SW480 (cell line): Measurements from ENCODE around the gene UFC1.

Source experiments
- DNase-seq: peaks from one replicate; pipeline ENCODE4 v3.0.0-alpha.2; 2016; ENCODE audit warnings: low spot score

UFC1 gene

DNA sequence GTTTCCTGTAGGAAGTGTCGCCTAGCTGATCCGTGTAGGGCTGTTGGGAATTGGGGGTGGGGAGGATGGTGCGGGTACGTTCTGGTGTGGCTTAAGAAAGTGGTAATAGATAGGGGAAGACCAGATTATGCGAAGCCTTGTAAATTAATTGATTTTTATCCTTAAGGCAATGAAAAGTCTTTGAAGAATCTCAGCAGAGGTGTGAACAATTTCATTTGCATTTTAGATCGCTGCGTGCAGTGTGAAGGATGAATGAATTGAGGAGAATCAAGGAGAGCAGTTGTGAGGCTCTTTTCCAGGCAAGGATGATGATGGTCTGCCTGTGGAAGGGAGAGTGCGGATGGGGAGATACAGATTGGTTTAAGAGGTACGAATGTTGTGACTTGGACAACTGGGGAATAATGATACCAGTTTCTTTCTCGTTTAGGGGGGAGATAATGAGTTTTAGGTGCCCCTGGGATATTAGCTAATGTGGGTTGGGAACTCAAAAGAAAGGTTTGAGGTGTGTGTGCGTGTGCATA is 20.5 kb upstream of the UFC1 start:
- DNase-seq = peak; percentile 36

DNA sequence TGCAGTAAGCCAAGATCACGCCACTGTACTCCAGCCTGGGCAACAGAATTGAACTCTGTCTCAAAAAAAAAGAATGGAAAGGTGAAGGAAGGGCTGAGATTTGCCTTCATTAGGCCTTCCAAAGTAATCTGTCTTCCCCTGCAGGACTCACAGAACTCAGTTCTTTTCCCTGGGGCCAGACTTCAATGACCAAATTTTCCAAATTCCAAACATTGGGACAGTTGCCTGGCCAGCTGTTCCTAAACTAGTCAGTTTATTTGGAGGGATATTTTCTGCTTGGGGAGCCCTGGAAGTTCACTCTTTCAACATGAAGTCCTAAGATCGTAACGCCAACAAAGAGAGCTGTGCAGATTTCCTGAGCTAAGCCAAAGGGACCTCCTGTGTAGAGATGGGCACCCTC is 15.9 kb upstream of the UFC1 start:
- DNase-seq = no peak

DNA sequence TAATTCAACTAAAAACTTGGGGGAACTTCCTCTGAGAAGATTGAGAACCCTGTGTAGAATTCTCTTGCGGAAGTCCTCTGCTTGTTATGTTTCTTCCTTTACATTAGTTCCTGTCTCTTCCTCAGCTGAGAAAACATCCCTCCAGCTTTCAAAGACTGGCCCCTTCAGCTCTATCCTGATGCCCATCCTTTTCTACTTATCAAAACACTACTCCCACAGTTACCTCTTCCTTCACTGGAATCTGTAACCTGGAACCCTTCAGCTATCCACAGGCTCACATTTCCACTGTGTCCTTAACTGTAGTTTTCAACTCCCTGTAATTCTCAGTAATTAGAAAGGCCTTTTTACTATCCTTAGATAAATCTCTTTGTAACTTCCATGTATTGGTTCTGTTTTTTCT is 15.3 kb upstream of the UFC1 start:
- DNase-seq = no peak

DNA sequence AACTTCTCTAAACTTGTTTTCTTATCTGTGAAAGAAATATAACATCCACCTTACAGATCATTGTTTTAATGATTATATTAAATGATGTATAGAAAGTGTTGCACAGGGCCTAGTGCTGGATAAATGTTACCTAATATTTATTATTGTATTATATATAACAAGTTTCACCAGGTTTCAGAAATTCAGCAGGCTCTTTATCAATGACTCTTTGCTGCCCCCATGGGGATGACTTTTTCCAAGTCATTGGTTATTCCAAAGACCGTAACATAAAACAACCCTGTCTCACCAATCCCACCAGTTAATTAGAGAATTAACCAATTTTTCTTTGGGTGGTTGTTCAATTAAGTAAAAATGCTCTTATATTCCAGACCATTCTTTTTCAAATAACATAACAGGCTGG is 14.0 kb upstream of the UFC1 start:
- DNase-seq = peak; percentile 32

DNA sequence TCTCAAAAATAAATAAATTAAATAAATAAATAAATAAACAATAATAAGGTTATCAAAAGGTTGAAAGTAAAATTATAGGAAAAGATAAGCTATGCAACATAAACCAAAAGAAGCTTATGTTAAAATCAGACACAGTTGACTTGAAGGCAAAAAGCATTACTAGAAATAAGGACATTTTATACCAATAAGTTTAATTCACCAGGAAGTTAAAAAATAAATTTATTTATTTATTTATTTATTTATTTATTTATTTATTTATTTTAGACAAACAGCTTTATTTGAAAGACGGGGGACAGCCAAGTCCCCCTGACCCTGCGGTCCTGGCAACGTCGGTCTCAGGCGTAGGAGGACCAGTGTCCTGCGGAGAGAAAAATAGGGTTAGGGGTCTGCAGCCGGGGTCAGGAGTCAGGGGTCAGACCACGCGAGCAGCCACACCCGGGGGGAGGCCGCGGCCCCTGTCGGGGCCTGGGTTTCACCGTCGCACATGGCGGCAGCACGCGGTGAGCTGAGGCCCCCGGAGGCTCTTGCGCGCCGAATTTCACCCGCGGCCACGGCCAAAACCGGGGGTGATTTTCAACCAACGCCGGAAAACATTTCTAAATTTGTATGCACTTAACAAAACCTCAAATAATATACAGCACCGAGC is 12.9 kb upstream of the UFC1 start:
- no peak for DNase-seq

DNA sequence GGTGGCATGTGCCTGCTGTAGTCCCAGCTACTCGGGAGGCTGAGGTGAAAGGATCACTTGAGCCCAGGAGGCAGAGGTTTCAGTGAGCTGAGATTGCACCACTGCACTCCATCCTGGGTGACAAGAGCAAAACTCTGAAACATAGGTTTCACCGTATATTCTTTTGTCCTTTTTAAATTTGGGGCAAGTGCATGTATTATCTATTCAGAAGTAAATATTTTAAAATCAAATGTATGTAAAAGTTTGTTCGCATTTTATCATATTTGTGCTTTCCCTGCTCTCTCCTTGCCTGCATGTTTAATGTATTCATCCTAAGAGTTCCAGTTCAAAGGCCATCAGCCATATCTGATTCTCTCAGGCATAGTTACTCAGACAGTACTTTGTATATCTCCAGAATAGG is 7.9 kb upstream of the UFC1 start:
- no peak for DNase-seq

DNA sequence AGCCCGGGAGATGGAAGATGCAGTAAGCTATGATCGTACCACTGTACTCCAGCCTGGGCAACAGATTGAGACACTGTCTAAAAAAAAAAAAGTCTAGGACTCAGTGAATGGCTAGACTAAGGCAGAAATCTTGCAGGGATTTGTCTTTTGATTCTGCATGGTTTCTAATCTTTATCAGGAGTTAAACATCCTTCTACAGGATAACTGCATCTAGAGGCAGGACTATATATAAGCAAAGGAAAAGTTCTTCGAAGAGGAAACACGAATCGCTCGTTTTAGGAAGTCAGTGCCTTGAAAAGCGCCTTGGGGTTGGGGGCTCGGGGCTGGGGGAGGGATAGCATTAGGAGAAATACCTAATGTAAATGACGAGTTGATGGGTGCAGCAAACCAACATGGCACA is 602 bp upstream of the UFC1 start:
- no peak for DNase-seq

DNA sequence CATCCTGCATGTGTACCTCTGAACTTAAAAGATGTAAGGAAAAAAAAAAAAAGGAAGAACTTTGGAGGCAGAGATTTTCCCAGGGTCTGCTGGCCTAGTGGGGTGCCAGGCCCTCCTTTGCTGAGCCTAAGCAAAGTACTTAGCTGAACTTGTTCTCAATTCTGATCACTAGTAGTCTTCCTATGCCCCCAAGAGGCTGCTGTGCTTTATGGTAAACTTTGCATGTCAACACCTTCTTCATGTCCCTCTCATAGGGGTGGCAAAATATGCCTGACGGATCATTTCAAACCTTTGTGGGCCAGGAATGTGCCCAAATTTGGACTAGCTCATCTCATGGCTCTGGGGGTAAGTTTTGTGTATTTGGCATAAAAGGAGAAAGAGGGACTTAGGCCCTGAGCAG is 4.1 kb downstream of the UFC1 start:
- DNase-seq = no peak

DNA sequence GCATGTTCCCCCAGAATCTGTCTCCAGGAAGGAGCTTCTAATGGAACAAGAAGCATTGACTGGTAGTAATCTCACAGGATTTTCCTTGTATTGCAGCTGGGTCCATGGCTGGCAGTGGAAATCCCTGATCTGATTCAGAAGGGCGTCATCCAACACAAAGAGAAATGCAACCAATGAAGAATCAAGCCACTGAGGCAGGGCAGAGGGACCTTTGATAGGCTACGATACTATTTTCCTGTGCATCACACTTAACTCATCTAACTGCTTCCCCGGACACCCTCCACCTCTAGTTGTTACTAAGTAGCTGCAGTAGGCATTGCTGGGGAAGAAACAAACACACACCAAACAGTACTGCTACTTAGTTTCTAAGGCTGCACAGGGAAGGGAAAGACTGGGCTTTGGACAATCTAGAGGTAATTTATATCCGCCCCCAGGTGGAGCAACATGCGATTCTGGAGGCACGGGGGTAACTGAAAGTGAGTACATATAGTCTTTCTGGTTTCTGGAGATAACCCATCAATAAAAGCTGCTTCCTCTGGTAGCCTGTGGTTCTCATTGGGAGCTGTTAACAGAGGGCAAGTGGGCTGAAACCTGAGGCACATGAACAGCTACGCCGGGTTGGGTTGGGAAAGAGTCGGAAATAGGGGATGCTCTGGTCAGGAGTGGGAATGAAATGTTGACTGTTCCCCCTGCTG is 4.7 kb downstream of the UFC1 start:
- DNase-seq = no peak

DNA sequence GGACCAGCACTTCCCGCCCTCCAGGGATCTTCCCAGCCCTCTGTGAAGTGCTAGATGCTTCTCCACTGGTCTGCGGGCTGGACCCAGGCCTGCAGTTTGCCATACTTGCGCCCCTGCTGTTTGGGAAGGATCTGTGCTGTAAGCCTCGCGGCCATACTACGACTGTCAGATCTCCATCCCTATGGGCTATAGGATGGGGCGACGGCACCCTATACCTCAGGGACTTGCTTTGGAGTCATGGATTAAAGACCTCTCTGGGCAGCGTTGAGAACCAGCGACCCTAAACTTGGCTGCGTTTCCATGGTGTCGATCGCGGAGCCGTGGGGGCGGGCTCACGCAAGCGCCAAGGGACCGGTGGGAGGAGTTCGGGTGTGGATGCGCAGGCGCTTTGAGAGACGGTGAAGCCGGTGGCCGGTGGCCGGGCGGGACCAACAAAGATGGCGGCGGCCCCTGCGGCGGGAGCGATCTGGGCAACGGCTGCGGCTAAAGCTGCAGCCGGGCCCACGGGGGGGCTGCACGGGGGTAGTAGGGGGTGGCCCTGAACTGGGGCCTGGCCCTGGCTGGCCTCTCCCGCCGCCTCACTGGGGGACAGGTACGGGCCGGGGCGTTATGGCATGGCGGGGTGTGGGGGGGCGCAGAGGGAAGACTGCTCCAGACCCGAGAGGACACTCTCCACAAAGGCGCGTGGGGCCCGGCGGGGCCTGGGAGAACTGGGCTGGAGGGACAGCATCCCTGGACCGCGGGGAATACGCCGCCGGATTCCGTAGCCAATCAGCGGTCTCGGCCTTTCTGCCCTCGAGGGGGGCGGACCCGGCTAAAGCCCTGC is 5.5 kb downstream of the UFC1 start, which contains the start of gene USP21:
Gene USP21, plus strand, starts transcription at position 414 of the 826 bp plus-strand sequence. CDS start 1,141 bp downstream, outside the sequence.
- DNase-seq = peak; percentile 84

DNA sequence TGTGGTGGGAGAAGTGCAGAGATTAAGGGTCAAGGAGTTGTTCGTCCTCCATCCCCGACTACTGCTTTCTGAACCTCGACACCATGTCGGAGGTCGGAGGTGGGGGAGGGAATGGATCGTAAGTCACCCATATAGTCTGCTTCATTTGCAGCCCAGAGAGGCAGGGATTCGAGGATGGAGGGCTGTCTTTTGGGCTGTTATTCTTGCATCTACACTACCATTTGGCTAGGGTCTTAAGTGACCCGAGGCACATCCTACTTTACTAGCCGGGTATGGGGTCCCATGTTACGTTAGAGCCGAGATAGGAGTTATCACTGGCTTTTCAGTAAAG is 6.1 kb downstream of the UFC1 start:
- DNase-seq = no peak

DNA sequence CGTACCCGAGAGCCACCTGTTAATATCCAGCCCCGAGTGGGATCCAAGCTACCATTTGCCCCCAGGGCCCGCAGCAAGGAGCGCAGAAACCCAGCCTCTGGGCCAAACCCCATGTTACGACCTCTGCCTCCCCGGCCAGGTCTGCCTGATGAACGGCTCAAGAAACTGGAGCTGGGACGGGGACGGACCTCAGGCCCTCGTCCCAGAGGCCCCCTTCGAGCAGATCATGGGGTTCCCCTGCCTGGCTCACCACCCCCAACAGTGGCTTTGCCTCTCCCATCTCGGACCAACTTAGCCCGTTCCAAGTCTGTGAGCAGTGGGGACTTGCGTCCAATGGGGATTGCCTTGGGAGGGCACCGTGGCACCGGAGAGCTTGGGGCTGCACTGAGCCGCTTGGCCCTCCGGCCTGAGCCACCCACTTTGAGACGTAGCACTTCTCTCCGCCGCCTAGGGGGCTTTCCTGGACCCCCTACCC is 6.9 kb downstream of the UFC1 start:
- no peak for DNase-seq

DNA sequence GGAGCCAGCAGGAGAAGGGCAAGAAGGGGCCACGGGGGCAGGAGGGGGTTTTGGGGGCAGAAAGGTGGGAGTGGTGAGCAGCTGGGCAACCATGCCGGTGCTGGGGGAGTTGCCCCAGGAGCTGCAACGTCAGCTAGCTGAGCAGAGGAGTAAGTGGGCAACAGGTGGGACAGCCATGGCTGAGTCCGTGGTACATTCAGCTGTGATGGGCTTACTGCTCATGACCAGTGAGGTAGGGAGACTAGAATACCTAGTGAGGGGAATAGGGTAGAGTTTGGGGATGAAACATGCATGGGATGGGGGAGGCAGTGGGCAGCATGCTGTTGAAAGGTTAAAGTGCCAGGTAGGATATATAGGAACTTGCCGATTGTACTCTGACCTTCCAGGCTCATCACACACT is 7.9 kb downstream of the UFC1 start:
- DNase-seq = no peak

DNA sequence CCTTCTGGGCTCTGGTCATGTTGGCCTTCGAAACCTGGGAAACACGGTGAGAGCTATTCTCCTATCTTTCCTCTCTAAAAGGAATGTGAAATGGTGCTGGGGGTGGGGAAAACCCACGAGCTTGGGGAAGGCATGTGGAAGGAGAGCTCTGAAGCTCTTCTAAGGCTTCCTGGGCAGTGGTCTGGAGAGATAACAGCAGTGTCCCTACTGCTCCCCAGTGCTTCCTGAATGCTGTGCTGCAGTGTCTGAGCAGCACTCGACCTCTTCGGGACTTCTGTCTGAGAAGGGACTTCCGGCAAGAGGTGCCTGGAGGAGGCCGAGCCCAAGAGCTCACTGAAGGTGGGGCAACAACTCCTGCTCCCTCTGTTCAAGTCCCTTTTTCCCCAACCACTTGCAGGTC is 8.3 kb downstream of the UFC1 start:
- no peak for DNase-seq

DNA sequence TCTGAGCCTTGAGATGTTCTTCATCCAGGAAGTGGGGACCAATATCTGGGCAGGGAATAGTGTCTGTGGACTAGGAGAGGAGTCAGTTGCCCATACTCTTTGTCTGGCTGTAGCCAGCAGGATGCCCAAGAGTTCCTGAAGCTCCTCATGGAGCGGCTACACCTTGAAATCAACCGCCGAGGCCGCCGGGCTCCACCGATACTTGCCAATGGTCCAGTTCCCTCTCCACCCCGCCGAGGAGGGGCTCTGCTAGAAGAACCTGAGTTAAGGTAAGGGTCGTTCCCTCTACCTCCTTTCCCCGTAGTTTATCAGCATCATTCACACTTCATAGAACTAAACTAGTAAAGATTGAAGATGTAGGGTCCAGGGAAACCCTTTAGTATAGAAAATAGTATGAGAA is 9.0 kb downstream of the UFC1 start:
- DNase-seq = no peak

DNA sequence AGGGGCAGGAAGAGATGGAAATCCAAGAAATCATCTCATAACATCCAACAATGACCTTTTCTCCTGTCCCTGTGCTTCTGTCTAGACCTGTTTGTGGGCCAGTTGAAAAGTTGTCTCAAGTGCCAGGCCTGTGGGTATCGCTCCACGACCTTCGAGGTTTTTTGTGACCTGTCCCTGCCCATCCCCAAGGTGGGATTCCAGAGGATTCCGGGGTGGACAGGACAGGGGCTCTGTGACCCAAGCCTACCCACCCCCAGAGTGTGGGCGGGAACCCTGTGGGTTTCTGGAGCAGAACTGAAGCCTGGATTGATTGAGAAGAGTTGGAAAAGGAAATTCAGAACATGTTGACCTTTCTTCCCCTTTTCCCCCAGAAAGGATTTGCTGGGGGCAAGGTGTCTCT is 10.0 kb downstream of the UFC1 start:
- no peak for DNase-seq

DNA sequence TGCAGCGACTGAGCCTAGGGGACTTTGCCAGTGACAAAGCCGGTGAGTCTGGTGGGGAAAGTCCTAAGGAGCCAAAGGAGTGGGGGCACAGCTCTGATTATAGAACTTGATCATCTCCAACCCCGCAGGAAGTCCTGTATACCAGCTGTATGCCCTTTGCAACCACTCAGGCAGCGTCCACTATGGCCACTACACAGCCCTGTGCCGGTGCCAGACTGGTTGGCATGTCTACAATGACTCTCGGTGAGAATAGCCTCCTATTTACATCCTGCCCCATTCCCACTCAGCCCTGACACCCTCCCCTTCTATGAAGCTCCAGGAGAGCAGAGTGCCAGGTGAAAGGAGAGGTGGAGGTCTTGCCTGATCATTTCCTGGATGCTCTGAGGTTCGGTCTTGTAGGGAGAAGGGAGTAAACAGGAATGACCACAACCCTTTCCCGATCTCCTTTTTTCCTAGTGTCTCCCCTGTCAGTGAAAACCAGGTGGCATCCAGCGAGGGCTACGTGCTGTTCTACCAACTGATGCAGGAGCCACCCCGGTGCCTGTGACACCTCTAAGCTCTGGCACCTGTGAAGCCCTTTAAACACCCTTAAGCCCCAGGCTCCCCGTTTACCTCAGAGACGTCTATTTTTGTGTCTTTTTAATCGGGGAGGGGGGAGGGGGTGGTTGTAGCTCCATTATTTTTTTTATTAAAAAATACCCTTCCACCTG is 11.3 kb downstream of the UFC1 start:
- DNase-seq = no peak

DNA sequence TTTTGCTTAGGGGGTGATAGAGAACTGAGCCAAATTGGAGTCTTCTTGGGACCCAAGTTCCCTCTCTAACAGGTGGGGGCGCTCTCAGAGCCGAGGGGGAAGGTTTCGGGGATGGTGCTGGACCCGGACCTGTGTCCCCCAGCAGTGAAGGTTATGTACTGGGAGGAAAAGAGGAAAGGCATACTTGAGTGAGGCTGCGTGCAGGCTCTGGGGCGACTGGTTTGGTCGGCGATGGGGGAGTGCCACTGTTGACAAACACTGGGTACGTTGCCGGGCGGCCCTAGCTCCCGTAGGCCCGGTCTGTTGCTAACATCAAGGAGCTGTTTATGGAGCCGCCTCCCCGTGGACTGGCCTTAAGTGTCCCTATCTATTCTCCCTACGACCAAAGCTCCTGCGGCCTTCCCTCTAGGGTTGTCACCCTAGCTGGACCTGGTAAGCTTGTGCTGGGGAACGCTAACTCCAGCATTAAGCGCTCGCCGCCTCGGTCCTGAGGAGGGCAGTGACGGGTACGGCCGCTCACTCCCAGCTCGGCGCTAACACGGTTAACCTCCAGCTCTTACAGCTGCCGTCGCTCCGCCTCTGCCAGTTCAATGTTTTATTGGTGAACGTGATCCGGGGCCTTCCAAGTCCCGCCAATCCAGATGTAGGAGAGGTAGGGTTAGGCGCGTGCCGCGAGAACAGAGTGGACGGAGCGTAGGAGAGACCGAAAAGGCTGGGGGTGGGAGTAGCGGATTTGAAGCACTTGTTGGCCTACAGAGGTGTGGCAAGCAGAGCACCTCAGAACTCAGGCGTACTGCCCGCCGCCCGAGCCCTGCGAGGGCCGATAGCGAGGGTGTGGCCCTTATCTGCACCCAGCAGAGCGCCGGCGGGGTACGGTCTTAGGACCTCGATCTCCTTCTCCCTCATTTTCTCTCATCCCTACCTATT is 12.2 kb downstream of the UFC1 start, which contains the start of gene PPOX:
Gene PPOX, plus strand, starts transcription at position 685 of the 927 bp plus-strand sequence. CDS start 422 bp downstream, outside the sequence.
- DNase-seq = peak; percentile 98

DNA sequence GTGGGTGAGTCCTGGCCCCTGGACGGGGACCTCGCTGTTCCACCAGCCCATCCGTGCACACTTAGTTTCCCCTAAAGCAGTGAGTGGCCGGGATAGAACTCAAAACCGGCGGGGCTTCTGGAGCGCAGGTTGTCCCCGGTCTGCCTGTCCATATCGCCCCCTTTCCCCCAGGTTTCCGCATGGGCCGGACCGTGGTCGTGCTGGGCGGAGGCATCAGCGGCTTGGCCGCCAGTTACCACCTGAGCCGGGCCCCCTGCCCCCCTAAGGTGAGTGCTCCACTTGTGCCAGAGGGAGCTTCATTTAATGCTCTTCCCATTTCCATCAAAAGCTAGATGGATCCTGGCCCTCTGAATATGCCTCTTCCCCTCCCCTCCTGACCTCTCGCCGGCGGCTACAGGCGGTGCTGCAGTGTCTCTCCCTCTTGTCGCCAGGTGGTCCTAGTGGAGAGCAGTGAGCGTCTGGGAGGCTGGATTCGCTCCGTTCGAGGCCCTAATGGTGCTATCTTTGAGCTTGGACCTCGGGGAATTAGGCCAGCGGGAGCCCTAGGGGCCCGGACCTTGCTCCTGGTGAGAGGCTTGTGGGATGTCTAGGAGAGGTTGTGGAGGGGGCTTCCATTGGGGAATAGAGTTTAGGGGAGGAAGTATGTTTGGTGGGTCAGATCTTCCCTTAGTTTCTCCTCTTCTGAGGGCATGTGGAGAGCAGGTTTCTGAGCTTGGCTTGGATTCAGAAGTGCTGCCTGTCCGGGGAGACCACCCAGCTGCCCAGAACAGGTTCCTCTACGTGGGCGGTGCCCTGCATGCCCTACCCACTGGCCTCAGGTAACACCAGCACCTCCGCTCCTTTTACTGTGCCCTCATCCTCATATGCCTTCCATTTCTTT is 13.1 kb downstream of the UFC1 start:
- peak; percentile 48 for DNase-seq

DNA sequence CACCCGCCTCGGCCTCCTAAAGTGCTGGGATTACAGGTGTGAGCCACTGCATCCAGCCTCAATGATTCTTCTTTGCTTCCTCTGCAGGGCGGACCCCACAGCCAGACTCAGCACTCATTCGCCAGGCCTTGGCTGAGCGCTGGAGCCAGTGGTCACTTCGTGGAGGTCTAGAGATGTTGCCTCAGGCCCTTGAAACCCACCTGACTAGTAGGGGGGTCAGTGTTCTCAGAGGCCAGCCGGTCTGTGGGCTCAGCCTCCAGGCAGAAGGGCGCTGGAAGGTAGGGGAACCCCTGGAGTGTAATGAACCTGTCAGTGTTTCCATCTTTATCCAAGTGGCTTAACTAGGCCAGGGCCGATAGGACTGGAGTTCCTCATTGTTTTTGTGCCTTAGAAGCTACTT is 15.1 kb downstream of the UFC1 start:
- DNase-seq = no peak
